ENCODE measurements around the gene ACAN.

DNA sequence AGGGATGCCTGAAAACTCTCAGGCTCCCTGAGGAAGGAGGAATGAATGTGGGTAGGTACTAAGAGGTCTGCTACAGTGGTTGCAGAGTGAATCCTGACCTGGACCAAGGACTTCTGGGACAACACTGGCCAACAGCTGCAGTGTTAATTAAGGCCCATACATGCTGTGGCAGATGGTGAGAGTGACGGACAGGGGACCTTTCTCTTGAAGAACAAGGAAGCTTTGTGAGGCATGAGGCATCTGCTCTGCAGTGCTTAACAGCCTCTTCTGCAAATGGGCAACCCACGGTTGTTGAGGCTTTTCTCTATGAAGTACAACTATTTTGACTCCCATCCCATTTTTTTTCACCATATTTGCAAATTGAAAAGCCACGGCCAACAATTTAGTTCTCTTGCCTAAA is 26.6 kb upstream of the ACAN start:
- TF ChIP-seq, protein P1, sequence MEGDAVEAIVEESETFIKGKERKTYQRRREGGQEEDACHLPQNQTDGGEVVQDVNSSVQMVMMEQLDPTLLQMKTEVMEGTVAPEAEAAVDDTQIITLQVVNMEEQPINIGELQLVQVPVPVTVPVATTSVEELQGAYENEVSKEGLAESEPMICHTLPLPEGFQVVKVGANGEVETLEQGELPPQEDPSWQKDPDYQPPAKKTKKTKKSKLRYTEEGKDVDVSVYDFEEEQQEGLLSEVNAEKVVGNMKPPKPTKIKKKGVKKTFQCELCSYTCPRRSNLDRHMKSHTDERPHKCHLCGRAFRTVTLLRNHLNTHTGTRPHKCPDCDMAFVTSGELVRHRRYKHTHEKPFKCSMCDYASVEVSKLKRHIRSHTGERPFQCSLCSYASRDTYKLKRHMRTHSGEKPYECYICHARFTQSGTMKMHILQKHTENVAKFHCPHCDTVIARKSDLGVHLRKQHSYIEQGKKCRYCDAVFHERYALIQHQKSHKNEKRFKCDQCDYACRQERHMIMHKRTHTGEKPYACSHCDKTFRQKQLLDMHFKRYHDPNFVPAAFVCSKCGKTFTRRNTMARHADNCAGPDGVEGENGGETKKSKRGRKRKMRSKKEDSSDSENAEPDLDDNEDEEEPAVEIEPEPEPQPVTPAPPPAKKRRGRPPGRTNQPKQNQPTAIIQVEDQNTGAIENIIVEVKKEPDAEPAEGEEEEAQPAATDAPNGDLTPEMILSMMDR (conservative IDR thresholded peaks at IDR 0.05): no peak
- no peak for TF ChIP-seq EZH2 (IDR thresholded peaks at IDR 0.05; ENCODE audit: low read depth)

All from PC-9 (cell line).